Stimulated activated naive CD8-positive, alpha-beta T cell treated with anti-CD3 and anti-CD28 coated beads, Interleukin-15, Interleukin-2, amounts not matched to agents 100 U/mL and 50 U/mL, for 24 hours (primary cell): ENCODE measurements around the gene LDLRAD2.
"Not testable (repeated sequence)": the region's sequence is repeated elsewhere in the genome, so short reads cannot be mapped to it uniquely, and the experiment has no call there.

Source experiments
- ATAC-seq: fragments of 150-1000 bp; cut with Tn5 transposase; one replicate; pipeline ENCODE4 v1.10.0; 2021
- DNase-seq: peaks from one replicate; pipeline ENCODE4 v3.0.0; 2021

LDLRAD2 gene

GRCh38 chr1:21824926-21825325, 12.9 kb downstream of the LDLRAD2 start:
- ATAC-seq (no peak), DNase-seq (no peak)

GRCh38 chr1:21825393-21825792, 13.3 kb downstream of the LDLRAD2 start:
- no peak for ATAC-seq
- DNase-seq: no peak

- DNase-seq: not testable (repeated sequence)
Observed at GRCh38 chr1:21826694-21827093, 14.6 kb downstream of the LDLRAD2 start.

GRCh38 chr1:21827141-21827679, 15.1 kb downstream of the LDLRAD2 start:
- DNase-seq (no peak), ATAC-seq (no peak)

More at GRCh38 chr1:21826694-21827093, 14.6 kb downstream of the LDLRAD2 start:
- ATAC-seq: not testable (repeated sequence)

- DNase-seq (no peak), ATAC-seq (no peak)
Observed at GRCh38 chr1:21828075-21828474, 16.0 kb downstream of the LDLRAD2 start.

GRCh38 chr1:21828506-21829210, 16.6 kb downstream of the LDLRAD2 start:
- DNase-seq (no peak), ATAC-seq (no peak)

GRCh38 chr1:21829294-21829693, 17.2 kb downstream of the LDLRAD2 start:
- ATAC-seq (no peak), DNase-seq (no peak)

- no peak for ATAC-seq
- no peak for DNase-seq
Observed at GRCh38 chr1:21830792-21831453, 18.9 kb downstream of the LDLRAD2 start.

GRCh38 chr1:21831454-21831970, 19.4 kb downstream of the LDLRAD2 start:
- no peak for ATAC-seq

GRCh38 chr1:21833392-21833976, 21.4 kb downstream of the LDLRAD2 start:
- ATAC-seq (no peak), DNase-seq (no peak)

More at GRCh38 chr1:21831454-21831970, 19.4 kb downstream of the LDLRAD2 start:
- no peak for DNase-seq

GRCh38 chr1:21834094-21834493, 22.0 kb downstream of the LDLRAD2 start:
- ATAC-seq: no peak

GRCh38 chr1:21834666-21835065, 22.6 kb downstream of the LDLRAD2 start:
- no peak for ATAC-seq
- DNase-seq: no peak

More at GRCh38 chr1:21834094-21834493, 22.0 kb downstream of the LDLRAD2 start:
- no peak for DNase-seq

- ATAC-seq (no peak), DNase-seq (no peak)
Observed at GRCh38 chr1:21836010-21836409, 23.9 kb downstream of the LDLRAD2 start.

- DNase-seq: no peak
- no peak for ATAC-seq
Observed at GRCh38 chr1:21836729-21837128, 24.7 kb downstream of the LDLRAD2 start.

- no peak for DNase-seq
- no peak for ATAC-seq
Observed at GRCh38 chr1:21837476-21837875, 25.4 kb downstream of the LDLRAD2 start.

- no peak for ATAC-seq
- DNase-seq: no peak
Observed at GRCh38 chr1:21838359-21839157, 26.5 kb downstream of the LDLRAD2 start.

GRCh38 chr1:21839337-21840037, 27.4 kb downstream of the LDLRAD2 start:
- ATAC-seq: no peak
- DNase-seq: no peak

- no peak for DNase-seq
- no peak for ATAC-seq
Observed at GRCh38 chr1:21840981-21841380, 28.9 kb downstream of the LDLRAD2 start.

- ATAC-seq (no peak), DNase-seq (no peak)
Observed at GRCh38 chr1:21841852-21842466, 29.9 kb downstream of the LDLRAD2 start.

GRCh38 chr1:21842606-21843162, 30.6 kb downstream of the LDLRAD2 start:
- DNase-seq: no peak
- no peak for ATAC-seq

GRCh38 chr1:21843208-21843607, 31.1 kb downstream of the LDLRAD2 start:
- no peak for ATAC-seq
- DNase-seq: no peak
